ENCODE data around the gene PITPNC1.
A peak's percentile ranks its signal among the peaks of the same experiment; 100 is the strongest.

PITPNC1 gene

GRCh38 chr17:67362173-67362572 lies 14.9 kb upstream of the PITPNC1 start:
- no peak for ATAC-seq
- no peaks in the 10 kb centered on the region for H3K27me3 Mint-ChIP-seq
- peaks cover 13% of the 10 kb centered on the region for H3K36me3 Mint-ChIP-seq
- no peak overlapping the region for H3K4me3 Mint-ChIP-seq
- H3K27ac Mint-ChIP-seq = no peak overlapping the region
- H3K9me3 Mint-ChIP-seq = no peaks in the 10 kb centered on the region
- H3K4me1 Mint-ChIP-seq = peaks cover 62% of the 10 kb centered on the region

GRCh38 chr17:67364847-67365737 lies 12.0 kb upstream of the PITPNC1 start:
- H3K9me3 Mint-ChIP-seq = no peaks in the 10 kb centered on the region
- H3K36me3 Mint-ChIP-seq = peaks cover 11% of the 10 kb centered on the region
- no peak for ATAC-seq
- peaks cover 49% of the 10 kb centered on the region for H3K4me1 Mint-ChIP-seq
- peak overlapping the region; percentile 87 for H3K4me3 Mint-ChIP-seq
- no peaks in the 10 kb centered on the region for H3K27me3 Mint-ChIP-seq
- H3K27ac Mint-ChIP-seq = peak overlapping the region; percentile 88

- peak; percentile 46 for ATAC-seq
These were observed 11.3 kb upstream of the PITPNC1 start for GRCh38 chr17:67365738-67366192.

DNA sequence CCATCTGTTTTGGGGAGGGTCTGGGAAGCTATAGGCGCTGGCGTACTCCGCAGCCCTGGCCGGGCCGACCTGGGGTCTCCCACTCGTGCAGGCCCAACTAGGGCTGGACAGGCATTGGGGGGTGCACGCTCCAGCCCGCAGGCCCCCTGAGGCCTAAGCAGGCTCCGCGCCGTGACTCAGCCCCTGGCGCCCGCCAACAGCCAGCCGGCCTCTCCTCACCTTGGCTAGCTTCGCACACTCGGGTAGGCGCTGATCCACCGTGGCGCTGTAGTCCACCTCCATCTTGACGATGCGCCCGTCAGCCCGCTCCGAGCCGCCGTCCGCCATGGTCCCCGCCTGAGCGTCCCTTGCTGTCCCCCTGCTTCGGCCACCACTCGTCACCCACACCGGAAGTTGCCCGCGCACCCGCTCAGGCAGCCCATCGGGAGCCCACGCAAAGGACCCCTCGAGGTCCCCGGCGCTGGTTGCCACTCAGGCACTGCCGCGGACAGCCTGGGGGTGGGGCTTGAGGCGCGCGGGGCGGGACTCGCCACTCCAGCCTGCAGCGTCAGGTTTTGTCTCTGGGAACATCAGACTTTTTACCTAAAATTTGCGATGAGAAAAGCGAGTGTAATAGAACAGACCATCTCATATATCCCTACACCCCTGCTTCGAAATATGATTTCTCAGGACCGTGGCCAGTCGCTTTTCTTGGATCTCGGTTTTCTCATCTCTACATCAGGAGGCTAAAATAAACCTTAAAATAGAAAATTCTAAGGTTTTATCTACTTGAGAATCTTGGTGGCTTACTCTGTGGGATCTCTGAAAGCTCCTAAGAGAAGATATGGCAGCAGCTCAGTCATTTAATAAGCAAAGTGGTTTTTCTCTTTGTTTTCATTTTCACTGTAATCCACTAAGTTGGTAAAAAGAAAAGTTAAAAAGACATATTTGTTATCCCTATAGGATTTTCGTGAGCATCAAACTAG lies 10.6 kb upstream of the PITPNC1 start, which contains the start of gene PSMD12:
TSS of gene PSMD12 (minus strand) at position 385 of the 965 bp plus-strand sequence. CDS start at position 327, 58 bp downstream.
- Mint-ChIP-seq H3K27me3 (no peaks in the 10 kb centered on the region), H3K4me1 (peaks cover 39% of the 10 kb centered on the region), H3K9me3 (no peaks in the 10 kb centered on the region), H3K36me3 (no peaks in the 10 kb centered on the region), H3K4me3 (peak within 1 kb of the TSS; percentile 87), H3K27ac (peak within 1 kb of the TSS; percentile 88)
- peak; percentile 98 for ATAC-seq

More at GRCh38 chr17:67365738-67366192, 11.3 kb upstream of the PITPNC1 start:
- Mint-ChIP-seq H3K36me3 (peaks cover 4% of the 10 kb centered on the region), H3K4me3 (peak overlapping the region; percentile 87), H3K27ac (peak overlapping the region; percentile 88), H3K27me3 (no peaks in the 10 kb centered on the region), H3K9me3 (no peaks in the 10 kb centered on the region), H3K4me1 (peaks cover 42% of the 10 kb centered on the region)

DNA sequence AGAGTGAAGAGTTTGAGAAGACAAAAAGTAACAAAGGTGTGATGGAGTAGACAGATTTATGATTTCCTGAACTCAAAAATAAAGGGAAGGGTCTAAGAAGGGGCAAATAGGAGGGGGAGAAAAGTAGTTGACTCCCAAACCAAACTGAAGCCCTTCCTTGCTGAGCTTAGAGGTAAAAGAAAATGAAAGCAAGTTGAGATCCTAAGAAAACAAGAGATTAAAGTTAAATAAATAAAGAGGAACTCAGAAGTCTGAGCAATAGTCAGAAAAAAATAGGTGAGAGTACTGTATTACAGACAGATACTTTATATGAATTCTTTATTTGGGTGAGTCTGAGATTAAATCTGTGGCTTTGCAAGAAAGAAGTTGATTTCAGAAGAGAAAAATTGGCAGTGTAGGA lies 7.4 kb upstream of the PITPNC1 start:
- peaks cover 19% of the 10 kb centered on the region for H3K4me1 Mint-ChIP-seq
- H3K4me3 Mint-ChIP-seq = no peak overlapping the region

GRCh38 chr17:67372751-67373150 lies 4.3 kb upstream of the PITPNC1 start:
- ATAC-seq = no peak
- H3K9me3 Mint-ChIP-seq = no peaks in the 10 kb centered on the region

More for the DNA sequence above, 7.4 kb upstream of the PITPNC1 start:
- no peaks in the 10 kb centered on the region for H3K9me3 Mint-ChIP-seq
- no peaks in the 10 kb centered on the region for H3K36me3 Mint-ChIP-seq
- no peak overlapping the region for H3K27ac Mint-ChIP-seq
- no peaks in the 10 kb centered on the region for H3K27me3 Mint-ChIP-seq
- no peak for ATAC-seq

DNA sequence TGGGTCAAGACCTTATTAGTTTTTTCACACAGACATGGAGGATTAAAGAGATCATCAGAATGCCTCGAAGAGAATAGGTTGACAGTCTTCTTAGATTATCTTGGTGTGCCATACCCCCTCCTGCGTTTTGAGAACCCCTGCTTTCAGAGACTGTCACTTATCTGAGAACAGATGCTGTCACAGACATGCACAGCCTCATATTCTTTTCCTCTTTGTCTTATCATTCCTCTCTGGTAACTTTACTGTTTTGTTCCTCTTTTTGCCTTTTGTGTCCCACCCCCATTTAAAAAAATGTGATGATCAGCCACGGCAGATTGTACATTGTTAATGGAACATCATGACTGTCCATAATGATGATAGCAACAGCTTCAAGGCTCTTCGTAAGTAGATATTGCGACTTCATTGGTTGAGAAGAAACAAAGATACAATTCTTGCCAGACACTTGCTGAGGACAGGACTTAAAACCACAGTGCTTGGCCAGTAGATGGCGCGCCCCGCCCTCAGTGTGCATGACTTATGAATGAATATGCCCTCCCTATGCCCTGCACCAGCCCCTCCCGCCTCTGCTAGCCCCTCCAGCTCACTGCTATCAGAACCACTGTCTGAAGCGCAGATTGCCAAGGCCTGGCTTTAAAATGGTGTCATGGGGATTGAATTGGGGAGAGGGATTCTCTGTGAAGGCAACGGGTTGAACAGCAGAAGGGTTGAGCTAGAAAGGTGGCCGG lies 2.6 kb upstream of the PITPNC1 start:
- Mint-ChIP-seq H3K27ac (peak overlapping the region; percentile 28), H3K36me3 (no peaks in the 10 kb centered on the region), H3K27me3 (no peaks in the 10 kb centered on the region), H3K9me3 (no peaks in the 10 kb centered on the region), H3K4me3 (peak overlapping the region; percentile 10), H3K4me1 (peaks cover 23% of the 10 kb centered on the region)
- ATAC-seq = peak; percentile 59

More at GRCh38 chr17:67372751-67373150, 4.3 kb upstream of the PITPNC1 start:
- Mint-ChIP-seq H3K4me1 (peaks cover 15% of the 10 kb centered on the region), H3K36me3 (no peaks in the 10 kb centered on the region), H3K27me3 (no peaks in the 10 kb centered on the region), H3K4me3 (no peak overlapping the region), H3K27ac (no peak overlapping the region)

DNA sequence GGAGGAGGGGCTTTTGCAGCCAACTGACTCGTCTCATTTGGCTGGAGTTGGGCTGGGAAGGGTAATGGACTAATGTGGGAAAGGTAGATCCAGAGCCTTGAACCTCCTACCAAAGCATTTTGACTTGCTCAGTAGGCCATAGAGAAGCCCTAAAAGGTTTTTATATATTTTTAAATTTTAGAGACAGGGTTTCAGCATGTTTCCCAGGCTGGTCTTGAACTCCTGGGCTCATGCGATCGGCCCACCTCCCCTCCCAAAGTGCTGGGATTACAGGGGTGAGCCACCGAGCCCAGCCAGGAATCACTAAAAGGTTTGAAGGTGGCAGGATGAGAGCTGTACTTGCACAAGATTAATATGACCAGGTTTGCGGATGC lies 2.0 kb upstream of the PITPNC1 start:
- H3K4me3 Mint-ChIP-seq = peak overlapping the region; percentile 10

GRCh38 chr17:67375716-67376115 lies 1.4 kb upstream of the PITPNC1 start:
- H3K4me1 Mint-ChIP-seq = peaks cover 30% of the 10 kb centered on the region
- no peaks in the 10 kb centered on the region for H3K9me3 Mint-ChIP-seq
- no peak overlapping the region for H3K27ac Mint-ChIP-seq
- no peak for ATAC-seq
- no peaks in the 10 kb centered on the region for H3K27me3 Mint-ChIP-seq
- no peaks in the 10 kb centered on the region for H3K36me3 Mint-ChIP-seq
- H3K4me3 Mint-ChIP-seq = no peak overlapping the region

More for the DNA sequence above, 2.0 kb upstream of the PITPNC1 start:
- Mint-ChIP-seq H3K36me3 (no peaks in the 10 kb centered on the region), H3K27ac (peak overlapping the region; percentile 28), H3K4me1 (peaks cover 29% of the 10 kb centered on the region), H3K27me3 (no peaks in the 10 kb centered on the region), H3K9me3 (no peaks in the 10 kb centered on the region)
- no peak for ATAC-seq

GRCh38 chr17:67376415-67376736 lies 705 bp upstream of the PITPNC1 start:
- ATAC-seq = no peak
- Mint-ChIP-seq H3K27me3 (no peaks in the 10 kb centered on the region), H3K27ac (peak overlapping the region; percentile 58), H3K4me3 (peak overlapping the region; percentile 76), H3K9me3 (no peaks in the 10 kb centered on the region), H3K4me1 (peaks cover 30% of the 10 kb centered on the region), H3K36me3 (no peaks in the 10 kb centered on the region)

DNA sequence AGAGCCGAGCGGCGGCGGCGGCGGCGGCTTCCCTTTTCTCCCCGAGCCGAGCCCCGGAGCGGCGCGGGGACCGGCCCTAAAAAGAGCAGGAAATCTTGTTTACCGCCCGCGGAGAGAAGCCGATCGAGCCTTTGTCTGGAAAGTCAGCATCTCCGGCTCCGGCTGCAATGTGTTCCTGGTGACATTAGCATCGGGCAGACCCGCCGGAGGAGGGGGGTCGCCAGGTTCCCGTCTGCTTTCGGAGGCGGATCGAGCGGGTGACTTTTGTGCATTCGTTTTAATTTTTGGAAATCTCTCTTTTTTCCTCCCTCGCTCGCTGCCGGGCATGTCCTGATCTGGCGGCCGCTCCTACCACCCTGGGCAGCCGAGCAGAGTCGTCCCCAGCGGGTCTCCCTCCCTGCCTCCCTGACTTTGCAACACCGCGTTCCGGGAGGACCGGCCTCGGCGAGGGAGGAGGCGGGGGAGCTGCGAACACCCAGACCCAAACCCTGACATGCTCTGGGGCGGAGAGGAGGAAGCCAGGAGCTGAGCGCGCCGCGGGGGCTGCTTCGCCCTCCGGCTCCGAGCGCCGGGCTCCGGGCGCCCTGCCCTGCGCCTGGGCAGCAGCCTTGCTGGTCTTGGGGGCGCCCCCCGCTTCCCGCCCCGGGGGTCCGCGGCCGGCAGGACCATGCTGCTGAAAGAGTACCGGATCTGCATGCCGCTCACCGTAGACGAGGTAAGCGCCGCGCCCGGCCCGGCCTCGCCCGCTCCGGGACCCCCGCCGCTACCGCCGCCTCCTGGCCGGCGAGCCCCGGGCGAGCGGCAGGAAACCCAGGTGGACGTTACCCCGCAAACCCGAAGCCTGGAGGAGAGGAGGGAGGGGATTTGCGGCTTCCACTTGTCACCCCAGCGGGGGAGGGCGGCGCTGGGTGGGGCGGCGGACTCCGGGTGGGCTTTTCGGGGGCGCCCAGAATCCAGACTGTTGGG lies 690 bp downstream of the PITPNC1 start:
- H3K9me3 Mint-ChIP-seq = no peaks in the 10 kb centered on the region
- peaks cover 30% of the 10 kb centered on the region for H3K4me1 Mint-ChIP-seq

DNA sequence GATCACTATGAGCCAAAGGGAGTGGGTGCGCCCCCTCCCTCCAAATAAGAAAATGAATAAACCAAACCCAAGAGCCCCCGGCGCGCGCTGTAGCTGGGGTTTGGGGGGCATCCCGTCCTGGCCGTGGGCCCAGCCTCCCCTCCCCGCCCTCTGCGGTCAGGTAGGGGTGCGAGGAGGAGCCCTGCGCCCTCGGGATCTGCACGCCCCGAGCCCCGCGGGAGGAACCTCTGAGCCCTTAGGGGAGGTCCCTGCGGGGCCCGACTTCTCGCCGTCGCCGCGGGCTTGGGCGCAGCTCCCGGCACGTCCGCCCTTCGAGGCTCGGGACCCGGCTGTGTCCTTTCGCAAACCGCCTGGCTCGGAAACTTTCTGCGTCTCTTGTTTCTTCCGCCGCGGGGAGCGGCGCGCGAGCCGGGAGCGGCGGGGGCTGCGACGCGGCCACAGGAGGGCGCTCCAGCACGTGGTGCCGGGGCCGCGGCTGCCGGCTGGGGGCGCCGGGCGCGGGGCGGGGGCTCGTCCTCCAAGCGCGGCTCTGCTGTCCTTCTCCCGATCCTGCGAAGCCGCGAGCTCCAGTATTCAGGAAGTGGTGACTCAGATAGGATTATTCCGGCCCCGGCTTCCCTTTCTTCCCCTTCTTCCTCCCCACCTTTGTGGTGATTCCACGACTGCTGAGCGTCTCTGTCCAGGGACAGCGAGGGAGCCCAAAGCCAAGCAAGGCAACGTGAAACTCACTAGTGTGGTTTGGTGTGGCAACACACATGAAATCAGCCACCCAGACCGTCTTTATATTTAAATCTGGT lies 1.6 kb downstream of the PITPNC1 start:
- H3K36me3 Mint-ChIP-seq = no peaks in the 10 kb centered on the region
- H3K4me1 Mint-ChIP-seq = peaks cover 30% of the 10 kb centered on the region
- no peaks in the 10 kb centered on the region for H3K27me3 Mint-ChIP-seq

More for the DNA sequence above, 690 bp downstream of the PITPNC1 start:
- no peaks in the 10 kb centered on the region for H3K36me3 Mint-ChIP-seq
- peak; percentile 64 for ATAC-seq
- H3K27ac Mint-ChIP-seq = peak overlapping the region; percentile 58
- H3K4me3 Mint-ChIP-seq = peak overlapping the region; percentile 96
- no peaks in the 10 kb centered on the region for H3K27me3 Mint-ChIP-seq

GRCh38 chr17:67379251-67379630 lies 2.2 kb downstream of the PITPNC1 start:
- Mint-ChIP-seq H3K27me3 (no peaks in the 10 kb centered on the region), H3K9me3 (no peaks in the 10 kb centered on the region), H3K4me1 (peaks cover 29% of the 10 kb centered on the region), H3K27ac (peak overlapping the region; percentile 58), H3K36me3 (no peaks in the 10 kb centered on the region), H3K4me3 (peak overlapping the region; percentile 96)
- ATAC-seq = no peak

More for the DNA sequence above, 1.6 kb downstream of the PITPNC1 start:
- H3K9me3 Mint-ChIP-seq = no peaks in the 10 kb centered on the region
- H3K4me3 Mint-ChIP-seq = peak overlapping the region; percentile 96
- peak; percentile 56 for ATAC-seq
- H3K27ac Mint-ChIP-seq = peak overlapping the region; percentile 58

Data from stimulated activated memory B cell treated with anti-CD40 and anti-IgM and Interleukin-4, amounts not matched to agents 10 μg/mL and 1 μg/mL and 100 μg/mL, for 72 hours (primary cell).